G401.6 (cell line): Measurements from ENCODE around the gene IRX6.

Experiments
- FAIRE-seq: peaks from 2 replicates; lab custom pipeline; 2012; peaks lifted over from hg19 to GRCh38; lab: Jason Lieb, UNC

Gene IRX6

GRCh38 chr16:55323637-55324271 is at the start of gene IRX6:
TSS of gene IRX6 (plus strand) at chr16:55324203. CDS start at chr16:55325092, 889 bp downstream.
- FAIRE-seq, result no peak

- FAIRE-seq, result no peak
Observed at GRCh38 chr16:55274391-55274790, 49.6 kb upstream of the IRX6 start.

GRCh38 chr16:55275167-55275566 is 48.8 kb upstream of the IRX6 start:
- FAIRE-seq, result no peak

GRCh38 chr16:55275869-55276268 is 48.1 kb upstream of the IRX6 start:
- FAIRE-seq, result no peak

- no peak for FAIRE-seq
Observed at GRCh38 chr16:55277536-55277935, 46.5 kb upstream of the IRX6 start.

- FAIRE-seq, result no peak
Observed at GRCh38 chr16:55279598-55279997, 44.4 kb upstream of the IRX6 start.

- FAIRE-seq, result no peak
Observed at GRCh38 chr16:55280587-55280986, 43.4 kb upstream of the IRX6 start.

- no peak for FAIRE-seq
Observed at GRCh38 chr16:55282441-55282840, 41.6 kb upstream of the IRX6 start.

- FAIRE-seq, result no peak
Observed at GRCh38 chr16:55283812-55284717, 39.9 kb upstream of the IRX6 start.

- FAIRE-seq, result no peak
Observed at GRCh38 chr16:55284718-55285099, 39.3 kb upstream of the IRX6 start.

- FAIRE-seq, result no peak
Observed at GRCh38 chr16:55285586-55285985, 38.4 kb upstream of the IRX6 start.

GRCh38 chr16:55289353-55289752 is 34.6 kb upstream of the IRX6 start:
- no peak for FAIRE-seq

- FAIRE-seq, result no peak
Observed at GRCh38 chr16:55291847-55292246, 32.2 kb upstream of the IRX6 start.

GRCh38 chr16:55292491-55292890 is 31.5 kb upstream of the IRX6 start:
- no peak for FAIRE-seq

- FAIRE-seq, result no peak
Observed at GRCh38 chr16:55294129-55294528, 29.9 kb upstream of the IRX6 start.

GRCh38 chr16:55294931-55295342 is 29.1 kb upstream of the IRX6 start:
- FAIRE-seq, result no peak

- no peak for FAIRE-seq
Observed at GRCh38 chr16:55297062-55297909, 26.7 kb upstream of the IRX6 start.

GRCh38 chr16:55297910-55298479 is 26.0 kb upstream of the IRX6 start:
- FAIRE-seq, result no peak

- no peak for FAIRE-seq
Observed at GRCh38 chr16:55301385-55302008, 22.5 kb upstream of the IRX6 start.

- no peak for FAIRE-seq
Observed at GRCh38 chr16:55302635-55303034, 21.4 kb upstream of the IRX6 start.

- no peak for FAIRE-seq
Observed at GRCh38 chr16:55308973-55309372, 15.0 kb upstream of the IRX6 start.

GRCh38 chr16:55322327-55322726 is 1.7 kb upstream of the IRX6 start:
- no peak for FAIRE-seq
